ENCODE results near the gene TH. TPM values are rescaled to one million over a fixed set of nuclear protein-coding genes. Genes with fewer than 3 reads are reported as not detected.

Gene TH
- polyA plus RNA-seq, 2 of the 4 experiments (the other 2 are of a cell fraction): not detected

DNA sequence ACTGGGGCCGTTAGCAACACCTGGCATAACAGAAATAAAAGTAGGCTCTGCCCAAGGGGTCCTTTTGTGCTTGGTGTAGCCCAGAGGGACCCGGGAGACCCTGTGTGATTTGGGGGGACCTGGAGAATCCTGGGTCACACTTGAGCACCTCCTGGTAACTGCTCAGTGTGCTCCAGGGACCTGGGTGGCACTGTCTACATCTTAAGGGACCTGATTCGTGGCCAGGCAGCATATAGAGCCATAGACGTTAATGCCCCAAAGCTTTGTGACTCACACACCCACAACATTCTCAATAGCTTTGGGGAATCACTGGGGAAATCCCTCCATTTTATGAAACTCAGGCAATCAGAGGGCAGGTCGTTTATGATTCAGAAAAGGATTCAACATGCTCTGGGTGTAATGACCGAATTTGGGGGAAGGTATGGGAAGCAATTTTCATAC is 28.8 kb downstream of the TH start:
- ChIA-PET CTCF (interaction anchor here (1.0 to 25.5 kb wide), 7 partner anchors 8 to 491 kb away, joined by 4 to 1333 read pairs (median 7); no protein-coding TSS in a partner anchor), POLR2A (no interaction called here)
- H3K4me3 ChIP-seq: no peak overlapping the region
- no peak for TF ChIP-seq PHF8 (IDR thresholded peaks at IDR 0.05; ENCODE audit: borderline replicate concordance, low read depth)
- TF ChIP-seq HOXB13 (CRISPR knock-in tag; IDR thresholded peaks at IDR 0.05; ENCODE audit: low read depth): no peak
- TF ChIP-seq, protein P1, sequence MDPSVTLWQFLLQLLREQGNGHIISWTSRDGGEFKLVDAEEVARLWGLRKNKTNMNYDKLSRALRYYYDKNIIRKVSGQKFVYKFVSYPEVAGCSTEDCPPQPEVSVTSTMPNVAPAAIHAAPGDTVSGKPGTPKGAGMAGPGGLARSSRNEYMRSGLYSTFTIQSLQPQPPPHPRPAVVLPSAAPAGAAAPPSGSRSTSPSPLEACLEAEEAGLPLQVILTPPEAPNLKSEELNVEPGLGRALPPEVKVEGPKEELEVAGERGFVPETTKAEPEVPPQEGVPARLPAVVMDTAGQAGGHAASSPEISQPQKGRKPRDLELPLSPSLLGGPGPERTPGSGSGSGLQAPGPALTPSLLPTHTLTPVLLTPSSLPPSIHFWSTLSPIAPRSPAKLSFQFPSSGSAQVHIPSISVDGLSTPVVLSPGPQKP (IDR thresholded peaks at IDR 0.05; ENCODE audit: low read depth, low read length): no peak
- TF ChIP-seq MAZ (IDR thresholded peaks at IDR 0.05; ENCODE audit: borderline replicate concordance, low read depth, low read length): no peak
- no peak for TF ChIP-seq CEBPB (IDR thresholded peaks at IDR 0.05)
- TF ChIP-seq FOSL2 (IDR thresholded peaks at IDR 0.05): no peak
- TF ChIP-seq FOSL2 (CRISPR knock-in tag; IDR thresholded peaks at IDR 0.05): no peak
- no peak for TF ChIP-seq RCOR1 (IDR thresholded peaks at IDR 0.05; ENCODE audit: low read depth, low read length)
- no peak for TF ChIP-seq JUNB (IDR thresholded peaks at IDR 0.05)
- TF ChIP-seq CHD4 (IDR thresholded peaks at IDR 0.05; ENCODE audit: borderline replicate concordance): no peak
- TF ChIP-seq, protein P2, sequence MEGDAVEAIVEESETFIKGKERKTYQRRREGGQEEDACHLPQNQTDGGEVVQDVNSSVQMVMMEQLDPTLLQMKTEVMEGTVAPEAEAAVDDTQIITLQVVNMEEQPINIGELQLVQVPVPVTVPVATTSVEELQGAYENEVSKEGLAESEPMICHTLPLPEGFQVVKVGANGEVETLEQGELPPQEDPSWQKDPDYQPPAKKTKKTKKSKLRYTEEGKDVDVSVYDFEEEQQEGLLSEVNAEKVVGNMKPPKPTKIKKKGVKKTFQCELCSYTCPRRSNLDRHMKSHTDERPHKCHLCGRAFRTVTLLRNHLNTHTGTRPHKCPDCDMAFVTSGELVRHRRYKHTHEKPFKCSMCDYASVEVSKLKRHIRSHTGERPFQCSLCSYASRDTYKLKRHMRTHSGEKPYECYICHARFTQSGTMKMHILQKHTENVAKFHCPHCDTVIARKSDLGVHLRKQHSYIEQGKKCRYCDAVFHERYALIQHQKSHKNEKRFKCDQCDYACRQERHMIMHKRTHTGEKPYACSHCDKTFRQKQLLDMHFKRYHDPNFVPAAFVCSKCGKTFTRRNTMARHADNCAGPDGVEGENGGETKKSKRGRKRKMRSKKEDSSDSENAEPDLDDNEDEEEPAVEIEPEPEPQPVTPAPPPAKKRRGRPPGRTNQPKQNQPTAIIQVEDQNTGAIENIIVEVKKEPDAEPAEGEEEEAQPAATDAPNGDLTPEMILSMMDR (IDR thresholded peaks at IDR 0.05): no peak
- TF ChIP-seq POLR2AphosphoS2 (conservative IDR thresholded peaks at IDR 0.05; ENCODE audit: low read length): no peak
- TF ChIP-seq RFX5 (IDR thresholded peaks at IDR 0.05): no peak
- FAIRE-seq (no peak), ATAC-seq (peak in 1 of 2 experiments; percentile 14; a peak in 2 of 6 replicates), DNase-seq (ENCODE audit: low read depth in 1 of 2, low spot score in 1 of 2) (no peak)
- no peaks in the 10 kb centered on the region for H3K9me3 ChIP-seq
- no peak overlapping the region for H3K4me2 ChIP-seq
- WGBS (ENCODE audit: missing lambda C conversion rate): 5% methylated on average over 6 of the region's 6 CpGs
- H3K27ac ChIP-seq: no peak overlapping the region
- peaks cover 25% of the 10 kb centered on the region; the same call in 2 of the 3 replicates for H3K4me1 ChIP-seq

DNA sequence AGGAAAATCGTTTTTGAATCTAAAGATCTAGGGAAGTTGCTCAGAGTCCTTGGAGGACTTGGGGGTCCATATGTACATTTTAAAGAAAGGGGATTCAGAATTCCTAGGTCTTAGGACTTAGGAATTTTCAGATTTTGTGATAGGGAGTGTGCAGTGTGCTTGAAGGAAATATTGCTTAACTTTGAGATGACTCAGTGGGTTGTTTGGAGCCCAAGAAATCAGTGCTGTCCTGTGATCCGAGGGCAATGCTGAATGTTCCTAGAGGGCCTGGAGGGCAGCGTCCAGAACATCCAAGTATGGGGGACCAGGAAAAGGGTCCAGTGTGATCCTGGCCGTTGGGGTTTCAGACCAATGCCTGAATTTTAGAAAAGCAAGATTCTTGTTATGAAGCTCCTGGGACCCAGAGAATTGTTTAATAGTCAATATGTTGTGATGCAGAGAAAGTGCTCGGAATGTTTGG is 29.3 kb downstream of the TH start:
- ChIA-PET CTCF (interaction anchor here (1.0 to 25.5 kb wide), 6 partner anchors 8 to 490 kb away, joined by 4 to 1333 read pairs (median 8); no protein-coding TSS in a partner anchor), POLR2A (no interaction called here)
- DNase-seq (ENCODE audit: low read depth in 1 of 2, low spot score in 1 of 2) (no peak), FAIRE-seq (no peak), ATAC-seq (no peak)
- H3K27ac ChIP-seq: no peak overlapping the region
- WGBS (ENCODE audit: missing lambda C conversion rate): 6% methylated on average over 5 of the region's 5 CpGs
- H3K4me2 ChIP-seq: no peak overlapping the region
- no peak for TF ChIP-seq FOSL2 (IDR thresholded peaks at IDR 0.05)
- TF ChIP-seq FOSL2 (CRISPR knock-in tag; IDR thresholded peaks at IDR 0.05): peak; percentile 39
- TF ChIP-seq MAFK (IDR thresholded peaks at IDR 0.05; ENCODE audit: partially characterized antibody): no peak
- TF ChIP-seq, protein P3, sequence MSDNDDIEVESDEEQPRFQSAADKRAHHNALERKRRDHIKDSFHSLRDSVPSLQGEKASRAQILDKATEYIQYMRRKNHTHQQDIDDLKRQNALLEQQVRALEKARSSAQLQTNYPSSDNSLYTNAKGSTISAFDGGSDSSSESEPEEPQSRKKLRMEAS (IDR thresholded peaks at IDR 0.05): no peak
- peak; percentile 60 to 86; a peak in 3 of 4 replicates for TF ChIP-seq CEBPB (IDR thresholded peaks at IDR 0.05)
- TF ChIP-seq RCOR1 (IDR thresholded peaks at IDR 0.05; ENCODE audit: low read depth, low read length): no peak
- no peak for TF ChIP-seq JUNB (IDR thresholded peaks at IDR 0.05)
- H3K4me1 ChIP-seq: peaks cover 30% of the 10 kb centered on the region
- no peak overlapping the region for H3K4me3 ChIP-seq
- H3K9me3 ChIP-seq: no peaks in the 10 kb centered on the region

DNA sequence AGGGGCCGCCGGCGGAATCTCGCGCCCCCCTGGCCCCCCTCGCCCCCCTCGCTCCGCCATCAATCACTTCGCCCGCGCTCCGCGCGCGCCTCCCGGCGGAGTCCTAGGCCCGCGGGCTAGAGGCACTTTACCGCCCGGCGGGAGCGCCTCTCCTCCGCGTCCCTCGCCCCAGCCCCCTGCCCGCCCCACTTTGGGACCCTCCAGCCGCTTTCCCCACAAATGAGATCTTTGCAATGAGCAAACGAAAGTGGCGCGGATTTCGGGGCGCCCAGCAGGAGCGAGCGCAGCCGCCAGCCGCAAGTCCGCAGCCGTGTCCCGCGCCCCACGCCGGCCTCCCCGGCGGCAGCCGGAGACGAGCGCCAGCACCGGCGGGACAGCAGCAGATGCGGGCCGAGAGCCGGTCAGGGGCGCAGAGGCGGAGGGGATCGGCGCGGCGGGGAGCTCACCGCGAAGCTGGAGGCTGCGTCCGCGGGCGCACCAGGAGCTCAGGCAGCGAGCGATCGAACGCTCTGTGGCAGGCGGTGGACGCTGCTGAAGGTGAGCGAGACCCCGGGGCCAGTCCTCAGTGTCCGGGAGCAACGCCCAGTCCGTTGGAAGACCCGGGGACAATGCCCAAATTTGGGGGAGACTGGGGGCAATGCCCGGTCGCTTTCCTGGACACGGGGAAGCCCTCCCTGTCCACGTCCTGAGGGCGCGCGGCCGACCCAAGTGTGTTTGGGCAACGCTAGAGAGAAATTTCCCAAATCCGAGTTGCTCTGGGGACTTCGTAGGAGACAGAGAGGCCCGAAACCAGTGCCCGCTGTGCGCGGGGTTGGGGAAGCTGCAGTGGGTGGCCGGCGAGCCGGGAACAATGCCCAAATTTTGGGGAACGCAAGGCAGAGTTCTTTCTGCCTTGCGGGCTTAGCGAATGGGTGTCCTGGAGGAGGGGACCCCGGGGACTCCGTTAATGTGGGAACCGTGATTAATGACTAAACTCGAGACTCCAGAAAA is 30.9 kb downstream of the TH start:
- ATAC-seq (no peak), DNase-seq (ENCODE audit: low read depth in 1 of 2, low spot score in 1 of 2) (no peak), FAIRE-seq (no peak)
- TF ChIP-seq HOXA7 (CRISPR knock-in tag; IDR thresholded peaks at IDR 0.05) (no peak), CBX2 (IDR thresholded peaks at IDR 0.05; ENCODE audit: borderline replicate concordance, low read depth) (no peak), ZFP36 (IDR thresholded peaks at IDR 0.05; ENCODE audit: borderline replicate concordance, partially characterized antibody) (no peak), JUNB (IDR thresholded peaks at IDR 0.05) (no peak), HDAC2 (IDR thresholded peaks at IDR 0.05) (no peak), FOSB (CRISPR knock-in tag; IDR thresholded peaks at IDR 0.05) (no peak), SMC3 (IDR thresholded peaks at IDR 0.05) (no peak), POLR2A (IDR thresholded peaks at IDR 0.05; ENCODE audit: low read length) (no peak), CBX8 (IDR thresholded peaks at IDR 0.05) (no peak), HOXB13 (CRISPR knock-in tag; IDR thresholded peaks at IDR 0.05; ENCODE audit: low read depth) (no peak), FOSL2 (IDR thresholded peaks at IDR 0.05) (no peak), FOSL2 (CRISPR knock-in tag; IDR thresholded peaks at IDR 0.05) (no peak)
- TF ChIP-seq, protein P4, sequence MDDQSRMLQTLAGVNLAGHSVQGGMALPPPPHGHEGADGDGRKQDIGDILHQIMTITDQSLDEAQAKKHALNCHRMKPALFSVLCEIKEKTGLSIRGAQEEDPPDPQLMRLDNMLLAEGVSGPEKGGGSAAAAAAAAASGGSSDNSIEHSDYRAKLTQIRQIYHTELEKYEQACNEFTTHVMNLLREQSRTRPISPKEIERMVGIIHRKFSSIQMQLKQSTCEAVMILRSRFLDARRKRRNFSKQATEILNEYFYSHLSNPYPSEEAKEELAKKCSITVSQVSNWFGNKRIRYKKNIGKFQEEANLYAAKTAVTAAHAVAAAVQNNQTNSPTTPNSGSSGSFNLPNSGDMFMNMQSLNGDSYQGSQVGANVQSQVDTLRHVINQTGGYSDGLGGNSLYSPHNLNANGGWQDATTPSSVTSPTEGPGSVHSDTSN (IDR thresholded peaks at IDR 0.05): no peak
- Histone ChIP-seq H3K27ac (no peak overlapping the region), H3K4me2 (no peak overlapping the region), H3K4me1 (peaks cover 32% of the 10 kb centered on the region), H3K9me3 (no peaks in the 10 kb centered on the region), H3K4me3 (no peak overlapping the region)
- 84% methylated on average over 74 of the region's 102 CpGs for WGBS (ENCODE audit: missing lambda C conversion rate)
- ChIA-PET CTCF (interaction anchor here (1.1 to 25.5 kb wide), 7 partner anchors 10 to 488 kb away, joined by 3 to 1333 read pairs (median 7); no protein-coding TSS in a partner anchor), POLR2A (no interaction called here)

Measured in A549 (cell line).